Measurements from ENCODE around the gene EYS.

The EYS gene

DNA sequence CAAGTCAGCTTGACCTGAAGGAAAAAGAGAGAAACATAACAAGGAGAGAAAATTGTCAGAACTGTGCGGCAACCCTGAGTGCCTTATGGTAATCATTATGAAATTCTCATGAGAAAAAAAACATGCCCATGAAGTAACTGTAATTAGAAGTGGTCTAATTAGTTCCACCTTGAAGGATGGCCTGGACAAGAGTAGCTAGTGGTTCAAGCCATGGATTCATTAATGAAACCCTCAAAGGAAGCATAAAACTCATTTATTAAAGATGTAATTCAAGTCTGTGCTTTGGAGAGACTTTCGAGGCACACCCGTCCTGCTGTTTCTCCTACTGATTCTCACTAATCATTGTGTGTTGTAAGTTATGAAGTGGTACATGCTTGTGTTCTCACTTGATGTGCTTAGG lies 1911.2 kb downstream of the EYS start:
- H3K27me3 Mint-ChIP-seq (ENCODE audit: low read depth, poor library complexity): no peaks in the 10 kb centered on the region
- no peaks in the 10 kb centered on the region for H3K9me3 Mint-ChIP-seq
- TF ChIP-seq, protein P1, sequence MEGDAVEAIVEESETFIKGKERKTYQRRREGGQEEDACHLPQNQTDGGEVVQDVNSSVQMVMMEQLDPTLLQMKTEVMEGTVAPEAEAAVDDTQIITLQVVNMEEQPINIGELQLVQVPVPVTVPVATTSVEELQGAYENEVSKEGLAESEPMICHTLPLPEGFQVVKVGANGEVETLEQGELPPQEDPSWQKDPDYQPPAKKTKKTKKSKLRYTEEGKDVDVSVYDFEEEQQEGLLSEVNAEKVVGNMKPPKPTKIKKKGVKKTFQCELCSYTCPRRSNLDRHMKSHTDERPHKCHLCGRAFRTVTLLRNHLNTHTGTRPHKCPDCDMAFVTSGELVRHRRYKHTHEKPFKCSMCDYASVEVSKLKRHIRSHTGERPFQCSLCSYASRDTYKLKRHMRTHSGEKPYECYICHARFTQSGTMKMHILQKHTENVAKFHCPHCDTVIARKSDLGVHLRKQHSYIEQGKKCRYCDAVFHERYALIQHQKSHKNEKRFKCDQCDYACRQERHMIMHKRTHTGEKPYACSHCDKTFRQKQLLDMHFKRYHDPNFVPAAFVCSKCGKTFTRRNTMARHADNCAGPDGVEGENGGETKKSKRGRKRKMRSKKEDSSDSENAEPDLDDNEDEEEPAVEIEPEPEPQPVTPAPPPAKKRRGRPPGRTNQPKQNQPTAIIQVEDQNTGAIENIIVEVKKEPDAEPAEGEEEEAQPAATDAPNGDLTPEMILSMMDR (IDR thresholded peaks at IDR 0.05): no peak
- no peak overlapping the region for H3K4me3 Mint-ChIP-seq
- no peak overlapping the region for H3K27ac Mint-ChIP-seq
- H3K4me1 Mint-ChIP-seq: no peaks in the 10 kb centered on the region
- no peaks in the 10 kb centered on the region for H3K36me3 Mint-ChIP-seq (ENCODE audit: low read depth)
- no peak for DNase-seq

DNA sequence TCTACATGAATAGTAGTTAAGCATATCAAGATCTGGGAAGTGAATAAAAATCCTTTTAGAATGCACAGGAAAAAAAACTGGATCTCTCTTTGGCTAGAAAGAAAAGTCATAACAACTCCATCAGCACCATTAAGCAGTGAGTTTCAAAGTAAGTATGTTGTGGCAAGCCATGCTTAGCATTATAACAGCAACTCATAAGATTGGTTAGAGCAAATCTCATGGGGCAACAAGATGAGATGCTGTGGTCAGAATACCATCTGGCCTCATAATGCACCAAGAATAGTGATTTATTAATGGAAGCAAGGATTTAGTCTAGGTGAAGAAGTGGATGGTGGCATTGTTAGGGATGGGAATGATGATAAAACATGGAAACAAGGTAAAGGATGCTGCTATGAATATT lies 1912.0 kb downstream of the EYS start:
- no peak overlapping the region for H3K4me3 Mint-ChIP-seq
- DNase-seq: no peak
- H3K27me3 Mint-ChIP-seq (ENCODE audit: low read depth, poor library complexity): no peaks in the 10 kb centered on the region
- H3K27ac Mint-ChIP-seq: no peak overlapping the region
- TF ChIP-seq, protein P1 (IDR thresholded peaks at IDR 0.05): no peak
- H3K9me3 Mint-ChIP-seq: no peaks in the 10 kb centered on the region
- no peaks in the 10 kb centered on the region for H3K36me3 Mint-ChIP-seq (ENCODE audit: low read depth)
- H3K4me1 Mint-ChIP-seq: no peaks in the 10 kb centered on the region

DNA sequence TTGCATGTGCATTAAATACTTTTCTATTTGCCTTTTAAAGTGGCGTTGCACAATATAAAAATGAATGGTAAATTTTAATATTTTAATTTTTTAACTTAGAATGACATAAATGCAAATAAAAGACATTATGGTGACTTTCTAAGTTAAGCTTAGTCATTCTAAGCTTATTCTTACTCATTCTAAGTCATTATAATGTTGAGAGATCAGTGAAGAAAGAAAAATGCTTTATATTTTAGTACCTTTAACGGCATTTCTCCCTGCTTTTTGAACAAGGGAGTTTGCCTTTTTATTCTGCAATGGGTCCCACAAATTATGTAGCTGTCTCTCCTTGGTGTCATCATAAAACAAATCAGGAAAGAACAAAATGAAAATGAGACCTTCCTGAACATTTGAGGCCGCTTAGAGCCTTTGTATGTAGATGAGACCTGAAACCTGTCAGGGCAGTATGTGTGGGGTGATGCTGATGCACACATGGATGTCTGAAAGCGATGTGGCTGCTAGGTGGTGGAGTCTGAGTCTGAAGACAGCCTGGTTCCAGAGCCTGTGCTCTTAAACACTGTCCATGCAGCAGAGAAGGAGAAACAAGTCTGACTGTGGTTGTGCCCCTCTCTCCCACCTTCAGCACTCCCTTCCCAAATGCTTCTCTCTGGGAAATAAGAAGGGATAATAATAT lies 1913.4 kb downstream of the EYS start:
- Mint-ChIP-seq H3K9me3 (no peaks in the 10 kb centered on the region), H3K27ac (no peak overlapping the region), H3K27me3 (ENCODE audit: low read depth, poor library complexity) (no peaks in the 10 kb centered on the region), H3K4me1 (no peaks in the 10 kb centered on the region), H3K4me3 (no peak overlapping the region), H3K36me3 (ENCODE audit: low read depth) (no peaks in the 10 kb centered on the region)
- no peak for DNase-seq
- TF ChIP-seq, protein P1 (IDR thresholded peaks at IDR 0.05): no peak

DNA sequence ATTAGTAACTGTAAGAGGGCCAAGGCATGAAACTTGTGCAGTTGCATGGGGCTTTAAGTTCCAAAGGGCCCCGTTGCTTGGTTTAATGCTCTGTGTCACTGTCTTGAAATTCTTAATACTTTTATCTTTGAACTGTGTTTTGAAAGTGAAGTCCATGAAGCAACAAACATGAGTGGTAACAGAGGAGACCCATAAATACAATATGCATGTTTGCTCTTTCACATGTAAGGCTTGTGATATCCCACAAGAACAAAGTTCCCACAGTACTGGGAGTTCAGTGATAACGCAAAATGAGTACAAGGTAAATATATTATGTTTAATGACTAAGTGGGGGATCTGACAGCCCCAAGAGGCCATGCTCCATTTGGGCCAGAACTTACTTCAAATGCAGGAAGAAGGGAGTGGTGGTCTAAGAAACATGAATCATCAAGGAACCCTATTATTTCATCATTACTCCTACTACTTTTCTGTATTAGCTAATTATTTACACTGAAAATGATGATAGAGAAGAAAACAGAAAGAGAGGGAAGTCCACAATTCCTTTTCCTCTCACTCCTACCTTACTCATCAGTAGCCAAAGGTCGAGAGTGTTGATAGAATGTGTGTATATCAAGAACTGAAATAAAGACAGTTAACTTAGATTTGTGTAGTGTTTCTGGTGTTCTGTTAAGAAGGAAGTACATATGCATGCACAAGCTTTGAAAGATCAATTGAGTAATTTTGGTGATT lies 1914.1 kb downstream of the EYS start:
- H3K9me3 Mint-ChIP-seq: no peaks in the 10 kb centered on the region
- no peak overlapping the region for H3K4me3 Mint-ChIP-seq
- H3K27ac Mint-ChIP-seq: no peak overlapping the region
- H3K27me3 Mint-ChIP-seq (ENCODE audit: low read depth, poor library complexity): no peaks in the 10 kb centered on the region
- no peaks in the 10 kb centered on the region for H3K36me3 Mint-ChIP-seq (ENCODE audit: low read depth)
- TF ChIP-seq, protein P1 (IDR thresholded peaks at IDR 0.05): no peak
- DNase-seq: no peak
- no peaks in the 10 kb centered on the region for H3K4me1 Mint-ChIP-seq

DNA sequence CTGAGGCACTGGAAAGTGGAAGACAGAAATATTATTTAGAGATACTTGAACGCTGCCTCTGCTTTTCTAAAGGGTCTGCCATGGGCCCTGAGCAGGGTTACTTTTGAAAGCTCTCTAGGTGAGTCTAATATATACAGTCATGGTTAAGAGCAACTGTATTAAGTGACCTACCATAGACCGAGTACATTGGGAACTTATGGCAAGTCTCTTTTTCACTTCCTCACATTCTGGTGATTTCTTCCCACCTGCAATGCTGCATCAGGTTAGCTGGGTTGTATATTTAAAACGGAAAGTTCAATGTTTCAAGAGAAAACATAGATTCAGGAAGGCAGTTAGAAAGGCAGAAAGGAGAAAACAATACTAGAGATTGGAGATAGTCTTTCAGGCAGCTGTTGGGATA lies 1916.7 kb downstream of the EYS start:
- TF ChIP-seq, protein P1 (IDR thresholded peaks at IDR 0.05): no peak
- Mint-ChIP-seq H3K36me3 (ENCODE audit: low read depth) (no peaks in the 10 kb centered on the region), H3K4me3 (no peak overlapping the region), H3K27ac (no peak overlapping the region), H3K9me3 (no peaks in the 10 kb centered on the region), H3K4me1 (no peaks in the 10 kb centered on the region), H3K27me3 (ENCODE audit: low read depth, poor library complexity) (no peaks in the 10 kb centered on the region)
- no peak for DNase-seq

DNA sequence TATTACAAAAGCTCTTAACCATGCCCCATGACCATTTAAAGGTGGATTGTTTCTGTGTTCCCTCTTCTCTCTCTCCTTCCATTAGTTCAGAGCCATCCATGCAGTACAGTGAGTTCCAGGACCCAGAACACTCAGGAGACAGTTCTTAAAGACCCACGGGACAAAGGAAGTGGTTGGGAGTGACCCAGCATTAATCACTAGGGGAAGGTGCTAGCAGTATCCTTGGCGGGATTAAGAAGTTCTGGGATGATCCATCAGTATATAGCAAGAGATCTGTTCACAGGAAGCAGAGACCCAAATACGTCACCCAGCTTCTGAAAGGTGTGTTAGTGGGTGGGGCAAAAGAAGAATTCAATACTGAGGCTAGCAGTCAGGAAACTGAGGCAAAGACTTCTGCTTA lies 1917.3 kb downstream of the EYS start:
- H3K9me3 Mint-ChIP-seq: no peaks in the 10 kb centered on the region
- no peaks in the 10 kb centered on the region for H3K36me3 Mint-ChIP-seq (ENCODE audit: low read depth)
- DNase-seq: no peak

More for the DNA sequence above, 1917.3 kb downstream of the EYS start:
- no peaks in the 10 kb centered on the region for H3K27me3 Mint-ChIP-seq (ENCODE audit: low read depth, poor library complexity)
- H3K27ac Mint-ChIP-seq: no peak overlapping the region
- TF ChIP-seq, protein P1 (IDR thresholded peaks at IDR 0.05): no peak
- no peak overlapping the region for H3K4me3 Mint-ChIP-seq
- H3K4me1 Mint-ChIP-seq: no peaks in the 10 kb centered on the region
